Activated naive CD4-positive, alpha-beta T cell treated with anti-CD3 and anti-CD28 coated beads for 36 hours (primary cell): ENCODE data around the gene PEX19. TPM values are rescaled to one million over a fixed set of nuclear protein-coding genes. Genes with fewer than 3 reads are reported as not detected.
A peak's percentile ranks its signal among the peaks of the same experiment; 100 is the strongest.
"Not testable (repeated sequence)": the region's sequence is repeated elsewhere in the genome, so short reads cannot be mapped to it uniquely, and the experiment has no call there.

Source experiments
- CTCF ChIA-PET: fragments of 350-600 bp; sonication (Branson Sonifier 250); formaldehyde crosslinking; loops from one replicate; lab custom pipeline; 2021; ENCODE audit warnings: antibody characterized with exemption; lab: Charles Lee
- DNase-seq: peaks from one replicate; pipeline ENCODE4 v3.0.0-alpha.2; 2020
- H3K27ac Mint-ChIP-seq: one replicate; pipeline ENCODE4 v1.8.0; 2021; ENCODE audit warnings: mild to moderate bottlenecking, mixed read lengths
- H3K27me3 Mint-ChIP-seq: one replicate; pipeline ENCODE4 v1.8.0; 2021; ENCODE audit warnings: low read depth, mixed read lengths
- H3K36me3 Mint-ChIP-seq: one replicate; pipeline ENCODE4 v1.8.0; 2021; ENCODE audit warnings: low read depth, mixed read lengths
- H3K4me1 Mint-ChIP-seq: one replicate; pipeline ENCODE4 v1.8.0; 2021; ENCODE audit warnings: low read depth, mixed read lengths
- H3K4me3 Mint-ChIP-seq: one replicate; pipeline ENCODE4 v1.8.0; 2021; ENCODE audit warnings: mild to moderate bottlenecking, moderate library complexity, mixed read lengths
- H3K9me3 Mint-ChIP-seq: one replicate; pipeline ENCODE4 v1.8.0; 2021; ENCODE audit warnings: mixed read lengths
- intact Hi-C: fragments of 100-400 bp; cut with micrococcal nuclease; formaldehyde crosslinking; loops from one replicate; pipeline ENCODE4 v1.15.1; 2023
- total RNA-seq, 2 experiments: library from RNA; stranded (reverse); gene quantifications; one replicate each; pipeline ENCODE4 v1.2.3, GENCODE V29; 2021

PEX19 gene
- total RNA-seq, 2 experiments from 2014 or later, result 58.3 to 65.4 TPM

- no peaks in the 10 kb centered on the region for H3K4me1 Mint-ChIP-seq
These were observed 15.2 kb upstream of the PEX19 start for GRCh38 chr1:160300173-160300572.

GRCh38 chr1:160296036-160296435 is 11.1 kb upstream of the PEX19 start:
- Mint-ChIP-seq H3K27me3 (no peaks in the 10 kb centered on the region), H3K9me3 (no peaks in the 10 kb centered on the region), H3K36me3 (peaks cover 28% of the 10 kb centered on the region), H3K27ac (no peak overlapping the region), H3K4me1 (peaks cover 4% of the 10 kb centered on the region), H3K4me3 (no peak overlapping the region)
- intact Hi-C loops, result no loop called here
- no peak for DNase-seq
- CTCF ChIA-PET, result interaction anchor here (1.5 to 2.6 kb wide), 2 partner anchors 103 to 104 kb away, joined by 3 to 12 read pairs; no protein-coding TSS in a partner anchor

More at GRCh38 chr1:160300173-160300572, 15.2 kb upstream of the PEX19 start:
- no peak for DNase-seq
- Mint-ChIP-seq H3K36me3 (peaks cover 16% of the 10 kb centered on the region), H3K9me3 (no peaks in the 10 kb centered on the region), H3K4me3 (no peak overlapping the region), H3K27ac (no peak overlapping the region), H3K27me3 (no peaks in the 10 kb centered on the region)
- intact Hi-C loops, result no loop called here
- CTCF ChIA-PET, result interaction anchor here (1.1 kb wide), 1 partner anchor 8 kb away, joined by 9 read pairs; no protein-coding TSS in a partner anchor

- CTCF ChIA-PET, result interaction anchor here (0.7 to 6.6 kb wide), 22 partner anchors 7 to 195 kb away, joined by 3 to 139 read pairs (median 16); partner anchors contain the start of genes CASQ1, IGSF8 and PEA15
- Mint-ChIP-seq H3K4me1 (peaks cover 4% of the 10 kb centered on the region), H3K27me3 (no peaks in the 10 kb centered on the region), H3K4me3 (no peak overlapping the region), H3K9me3 (no peaks in the 10 kb centered on the region), H3K27ac (peak overlapping the region; percentile 10), H3K36me3 (peaks cover 39% of the 10 kb centered on the region)
- no peak for DNase-seq
- intact Hi-C loops, result loop anchor here (5.0 kb wide), 1 partner anchor 41 kb away; no protein-coding TSS in a partner anchor
These were observed 8.4 kb upstream of the PEX19 start for GRCh38 chr1:160293020-160293968.

GRCh38 chr1:160291248-160292220 is 6.6 kb upstream of the PEX19 start:
- intact Hi-C loops, result loop anchor here (1.0 to 5.0 kb wide), 4 partner anchors 39 to 190 kb away; no protein-coding TSS in a partner anchor
- no peaks in the 10 kb centered on the region for H3K9me3 Mint-ChIP-seq
- peak overlapping the region; percentile 46 for H3K27ac Mint-ChIP-seq
- CTCF ChIA-PET, result interaction anchor here (0.6 to 6.6 kb wide), 68 partner anchors 8 to 428 kb away, joined by 3 to 139 read pairs (median 6); partner anchors contain the start of genes CASQ1, DCAF8, IGSF8 and PEA15
- H3K27me3 Mint-ChIP-seq, result no peaks in the 10 kb centered on the region
- no peak overlapping the region for H3K4me3 Mint-ChIP-seq
- peaks cover 32% of the 10 kb centered on the region for H3K36me3 Mint-ChIP-seq
- DNase-seq, result peak; percentile 83
- H3K4me1 Mint-ChIP-seq, result peaks cover 4% of the 10 kb centered on the region

DNA sequence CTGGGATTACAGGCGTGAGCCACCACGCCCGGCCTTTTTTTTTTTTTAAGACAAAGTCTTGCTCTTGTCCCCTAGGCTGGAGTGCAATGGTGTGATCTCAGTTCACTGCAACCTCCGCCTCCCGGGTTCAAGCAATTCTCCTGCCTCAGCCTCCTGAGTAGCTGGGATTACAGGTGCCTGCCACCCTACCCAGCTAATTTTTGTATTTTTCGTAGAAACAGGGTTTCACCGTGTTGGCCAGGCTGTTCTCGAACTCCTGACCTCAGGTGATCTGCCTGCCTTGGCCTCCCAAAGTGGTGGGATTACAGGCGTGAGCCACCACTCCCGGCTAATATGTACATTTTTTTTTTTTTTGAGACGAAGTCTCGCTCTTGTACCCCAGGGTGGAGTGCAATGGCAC is 2.8 kb upstream of the PEX19 start:
- Mint-ChIP-seq H3K36me3 (peaks cover 28% of the 10 kb centered on the region), H3K4me1 (peaks cover 21% of the 10 kb centered on the region)
- H3K27me3 Mint-ChIP-seq, H3K9me3 Mint-ChIP-seq, H3K4me3 Mint-ChIP-seq, H3K27ac Mint-ChIP-seq, DNase-seq, intact Hi-C loops: not testable (repeated sequence)
- CTCF ChIA-PET, result interaction anchor here (0.7 to 6.6 kb wide), 9 partner anchors 12 to 202 kb away, joined by 3 to 87 read pairs (median 3); no protein-coding TSS in a partner anchor

- Mint-ChIP-seq H3K9me3 (no peaks in the 10 kb centered on the region), H3K36me3 (peaks cover 14% of the 10 kb centered on the region)
- CTCF ChIA-PET, result interaction anchor here (0.6 to 2.4 kb wide), 6 partner anchors 10 to 200 kb away, joined by 3 to 11 read pairs (median 5); partner anchors contain the start of gene CASQ1
These were observed 573 bp upstream of the PEX19 start for GRCh38 chr1:160285506-160285905.

DNA sequence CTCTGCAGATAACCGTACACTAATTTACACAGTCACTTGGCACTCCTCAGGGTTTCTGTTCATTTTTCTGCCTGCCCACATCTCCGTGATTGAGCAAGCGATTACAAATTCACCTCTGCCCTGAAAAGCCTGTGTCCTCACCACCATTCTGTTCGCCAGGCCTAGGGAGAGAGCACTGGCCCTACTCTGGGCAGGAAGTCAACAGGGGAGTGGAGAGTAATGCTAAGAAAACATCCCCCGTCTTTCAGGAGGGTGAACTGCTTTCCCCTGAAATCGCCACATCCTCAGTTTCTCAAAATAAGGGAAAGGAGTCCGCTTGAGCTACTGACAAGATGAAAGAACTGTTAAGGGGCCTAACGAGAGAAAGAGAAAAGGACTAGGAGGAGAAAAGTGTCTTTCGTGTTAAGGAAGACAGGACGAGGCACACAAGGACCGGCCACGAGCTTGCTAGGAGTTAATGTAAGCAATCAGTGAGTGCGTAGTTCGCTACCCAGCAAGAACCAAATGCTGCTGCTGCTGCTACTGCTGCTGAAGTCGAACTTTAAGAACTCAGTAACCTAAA is 632 bp downstream of the PEX19 start:
- no peaks in the 10 kb centered on the region for H3K27me3 Mint-ChIP-seq
- peak; percentile 12 for DNase-seq
- CTCF ChIA-PET, result interaction anchor here (0.5 to 2.4 kb wide), 8 partner anchors 8 to 93 kb away, joined by 3 to 11 read pairs (median 6); partner anchors contain the start of gene CASQ1
- no peaks in the 10 kb centered on the region for H3K9me3 Mint-ChIP-seq
- H3K4me3 Mint-ChIP-seq, result peak overlapping the region; percentile 98
- peaks cover 14% of the 10 kb centered on the region for H3K36me3 Mint-ChIP-seq
- peaks cover 18% of the 10 kb centered on the region for H3K4me1 Mint-ChIP-seq
- intact Hi-C loops, result no loop called here
- H3K27ac Mint-ChIP-seq, result peak overlapping the region; percentile 87

More at GRCh38 chr1:160285506-160285905, 573 bp upstream of the PEX19 start:
- H3K27ac Mint-ChIP-seq, result no peak overlapping the region
- DNase-seq, result no peak
- peak overlapping the region; percentile 55 for H3K4me3 Mint-ChIP-seq
- H3K4me1 Mint-ChIP-seq, result peaks cover 18% of the 10 kb centered on the region
- intact Hi-C loops, result loop anchor here (1.0 kb wide), 3 partner anchors 24 to 187 kb away; partner anchors contain the start of gene IGSF8
- H3K27me3 Mint-ChIP-seq, result no peaks in the 10 kb centered on the region

- CTCF ChIA-PET, result interaction anchor here (0.8 to 3.0 kb wide), 3 partner anchors 9 to 18 kb away, joined by 3 to 18 read pairs (median 5); no protein-coding TSS in a partner anchor
- Mint-ChIP-seq H3K9me3 (no peaks in the 10 kb centered on the region), H3K4me1 (peaks cover 18% of the 10 kb centered on the region), H3K27me3 (no peaks in the 10 kb centered on the region), H3K27ac (no peak overlapping the region), H3K4me3 (no peak overlapping the region), H3K36me3 (peaks cover 17% of the 10 kb centered on the region)
- no peak for DNase-seq
- intact Hi-C loops, result no loop called here
These were observed 2.1 kb downstream of the PEX19 start for GRCh38 chr1:160282807-160283206.

DNA sequence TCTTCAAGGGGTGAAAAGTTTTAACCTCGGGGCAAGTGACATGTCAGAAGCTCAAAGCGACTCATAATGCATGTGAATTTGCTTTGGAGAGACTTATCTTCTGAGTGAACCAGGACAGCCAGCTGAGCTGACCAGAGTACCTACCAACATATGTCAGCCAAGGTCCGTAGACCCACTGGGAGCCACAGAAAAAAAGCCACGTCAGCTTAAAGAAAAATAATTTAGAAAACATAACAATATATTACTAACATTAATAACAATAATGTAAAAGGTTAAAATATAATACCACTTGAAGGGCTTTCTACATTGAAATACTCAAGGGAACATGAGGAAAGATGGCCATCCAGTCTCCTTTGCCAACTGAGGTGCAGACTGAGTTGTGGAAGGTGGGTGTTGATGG is 6.9 kb downstream of the PEX19 start:
- peaks cover 18% of the 10 kb centered on the region for H3K36me3 Mint-ChIP-seq
- CTCF ChIA-PET, result interaction anchor here (0.8 to 1.0 kb wide), 2 partner anchors 69 to 87 kb away, joined by 3 read pairs; partner anchors contain the start of gene CASQ1

GRCh38 chr1:160277330-160277729 is 7.6 kb downstream of the PEX19 start:
- CTCF ChIA-PET, result interaction anchor here (0.8 kb wide), 1 partner anchor 86 kb away, joined by 3 read pairs; the partner anchor contains the start of gene CASQ1
- Mint-ChIP-seq H3K27me3 (no peaks in the 10 kb centered on the region), H3K4me3 (no peak overlapping the region), H3K36me3 (peaks cover 15% of the 10 kb centered on the region), H3K4me1 (no peaks in the 10 kb centered on the region), H3K27ac (no peak overlapping the region), H3K9me3 (no peaks in the 10 kb centered on the region)
- DNase-seq, result no peak
- intact Hi-C loops, result no loop called here

More for the DNA sequence above, 6.9 kb downstream of the PEX19 start:
- Mint-ChIP-seq H3K27me3 (no peaks in the 10 kb centered on the region), H3K4me1 (no peaks in the 10 kb centered on the region), H3K27ac (no peak overlapping the region), H3K4me3 (no peak overlapping the region), H3K9me3 (no peaks in the 10 kb centered on the region)
- DNase-seq, result no peak
- intact Hi-C loops, result no loop called here

DNA sequence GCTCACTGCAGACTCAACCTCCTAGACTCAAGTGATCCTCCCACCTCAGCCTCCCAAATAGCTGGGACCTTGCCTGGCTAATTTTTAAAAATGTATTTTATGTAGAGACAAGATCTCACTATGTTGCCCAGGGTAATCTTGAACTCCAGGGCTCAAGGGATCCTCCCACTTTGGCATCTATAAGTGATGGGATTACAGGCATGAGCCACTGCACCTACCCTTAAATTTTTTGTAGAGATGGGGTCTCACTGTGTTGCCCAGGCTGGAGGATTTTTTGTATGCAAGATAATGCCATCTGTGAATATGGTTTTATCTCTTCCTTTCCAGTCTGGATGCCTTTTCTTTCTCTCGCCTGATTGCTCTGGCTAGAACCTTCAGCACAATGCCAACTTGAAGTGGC is 13.9 kb downstream of the PEX19 start:
- H3K9me3 Mint-ChIP-seq, result no peaks in the 10 kb centered on the region
- H3K27me3 Mint-ChIP-seq, result no peaks in the 10 kb centered on the region
- no peaks in the 10 kb centered on the region for H3K4me1 Mint-ChIP-seq
- intact Hi-C loops, result no loop called here
- CTCF ChIA-PET, result interaction anchor here (2.9 kb wide), 1 partner anchor 20 kb away, joined by 12 read pairs; no protein-coding TSS in a partner anchor
- H3K36me3 Mint-ChIP-seq, result no peaks in the 10 kb centered on the region
- H3K27ac Mint-ChIP-seq, result no peak overlapping the region
- DNase-seq, result no peak
- no peak overlapping the region for H3K4me3 Mint-ChIP-seq
